ENCODE measurements around the gene HES3.
A peak's percentile ranks its signal among the peaks of the same experiment; 100 is the strongest.

HES3 gene

DNA sequence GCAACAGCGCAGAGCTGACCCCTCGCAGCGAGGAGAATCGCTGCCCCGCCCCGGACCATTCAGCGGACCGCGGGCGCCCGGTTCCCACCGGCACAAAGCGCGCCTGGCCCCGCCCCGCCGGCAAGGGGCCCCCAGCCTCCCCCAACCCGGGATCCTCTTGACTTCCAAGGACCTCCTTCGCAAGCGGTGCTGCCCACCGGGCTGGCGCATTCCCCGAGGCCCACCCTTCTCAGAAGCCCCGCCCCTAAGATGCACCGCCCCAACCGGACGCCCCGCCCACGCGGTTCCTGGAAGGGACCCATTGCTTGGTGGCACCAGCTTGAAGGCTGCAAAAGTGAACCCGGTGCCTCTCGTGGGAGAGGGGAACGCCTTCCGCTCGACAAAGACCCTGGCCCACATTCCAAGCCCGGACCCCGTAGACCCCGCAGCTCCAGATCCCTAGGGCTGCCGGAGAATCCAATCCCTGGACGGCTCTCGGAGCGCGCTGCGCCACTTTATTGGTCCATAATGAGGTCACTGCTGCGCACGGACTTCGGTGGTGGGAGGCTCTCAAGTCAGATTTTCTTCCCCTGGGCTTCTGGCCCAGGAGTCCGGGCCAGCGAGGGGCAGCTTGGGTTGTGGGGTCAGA, 2.0 kb downstream of the HES3 start:
- TF ChIP-seq, protein P1, sequence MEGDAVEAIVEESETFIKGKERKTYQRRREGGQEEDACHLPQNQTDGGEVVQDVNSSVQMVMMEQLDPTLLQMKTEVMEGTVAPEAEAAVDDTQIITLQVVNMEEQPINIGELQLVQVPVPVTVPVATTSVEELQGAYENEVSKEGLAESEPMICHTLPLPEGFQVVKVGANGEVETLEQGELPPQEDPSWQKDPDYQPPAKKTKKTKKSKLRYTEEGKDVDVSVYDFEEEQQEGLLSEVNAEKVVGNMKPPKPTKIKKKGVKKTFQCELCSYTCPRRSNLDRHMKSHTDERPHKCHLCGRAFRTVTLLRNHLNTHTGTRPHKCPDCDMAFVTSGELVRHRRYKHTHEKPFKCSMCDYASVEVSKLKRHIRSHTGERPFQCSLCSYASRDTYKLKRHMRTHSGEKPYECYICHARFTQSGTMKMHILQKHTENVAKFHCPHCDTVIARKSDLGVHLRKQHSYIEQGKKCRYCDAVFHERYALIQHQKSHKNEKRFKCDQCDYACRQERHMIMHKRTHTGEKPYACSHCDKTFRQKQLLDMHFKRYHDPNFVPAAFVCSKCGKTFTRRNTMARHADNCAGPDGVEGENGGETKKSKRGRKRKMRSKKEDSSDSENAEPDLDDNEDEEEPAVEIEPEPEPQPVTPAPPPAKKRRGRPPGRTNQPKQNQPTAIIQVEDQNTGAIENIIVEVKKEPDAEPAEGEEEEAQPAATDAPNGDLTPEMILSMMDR (IDR thresholded peaks at IDR 0.05; ENCODE audit: low read length): no peak
- TF ChIP-seq EZH2 (optimal IDR thresholded peaks at IDR 0.05; ENCODE audit: low read depth, low read length) (no peak), EZH2phosphoT487 (IDR thresholded peaks at IDR 0.05; ENCODE audit: low read length) (no peak)
- no peak for DNase-seq
- Histone ChIP-seq H3K9me3 (replicated peaks; ENCODE audit: insufficient read depth, low read length) (no peaks in the 10 kb centered on the region), H4K20me1 (ENCODE audit: insufficient read depth, low read length) (no peaks in the 10 kb centered on the region), H3K9me2 (replicated peaks; ENCODE audit: insufficient read depth, low read length) (no peaks in the 10 kb centered on the region), H2AFZ (ENCODE audit: low read length) (no peak overlapping the region), H3K36me3 (replicated peaks; ENCODE audit: insufficient read depth, low read length) (no peaks in the 10 kb centered on the region), H3K4me2 (ENCODE audit: low read depth, low read length) (peak overlapping the region; percentile 57; the same call in 1 of the 2 replicates), H3F3A (ENCODE audit: insufficient read depth, low read length) (no peaks in the 10 kb centered on the region), H3K79me2 (ENCODE audit: low read length) (no peaks in the 10 kb centered on the region), H3K4me1 (ENCODE audit: low read length) (no peaks in the 10 kb centered on the region; the same call in 1 of the 2 replicates), H3K27ac (ENCODE audit: low read length) (no peak overlapping the region), H3K9ac (ENCODE audit: low read length) (no peak overlapping the region), H3K27me3 (replicated peaks; ENCODE audit: insufficient read depth, low read length) (peaks cover 82% of the 10 kb centered on the region), H3K4me3 (ENCODE audit: low read length) (no peak overlapping the region)

DNA sequence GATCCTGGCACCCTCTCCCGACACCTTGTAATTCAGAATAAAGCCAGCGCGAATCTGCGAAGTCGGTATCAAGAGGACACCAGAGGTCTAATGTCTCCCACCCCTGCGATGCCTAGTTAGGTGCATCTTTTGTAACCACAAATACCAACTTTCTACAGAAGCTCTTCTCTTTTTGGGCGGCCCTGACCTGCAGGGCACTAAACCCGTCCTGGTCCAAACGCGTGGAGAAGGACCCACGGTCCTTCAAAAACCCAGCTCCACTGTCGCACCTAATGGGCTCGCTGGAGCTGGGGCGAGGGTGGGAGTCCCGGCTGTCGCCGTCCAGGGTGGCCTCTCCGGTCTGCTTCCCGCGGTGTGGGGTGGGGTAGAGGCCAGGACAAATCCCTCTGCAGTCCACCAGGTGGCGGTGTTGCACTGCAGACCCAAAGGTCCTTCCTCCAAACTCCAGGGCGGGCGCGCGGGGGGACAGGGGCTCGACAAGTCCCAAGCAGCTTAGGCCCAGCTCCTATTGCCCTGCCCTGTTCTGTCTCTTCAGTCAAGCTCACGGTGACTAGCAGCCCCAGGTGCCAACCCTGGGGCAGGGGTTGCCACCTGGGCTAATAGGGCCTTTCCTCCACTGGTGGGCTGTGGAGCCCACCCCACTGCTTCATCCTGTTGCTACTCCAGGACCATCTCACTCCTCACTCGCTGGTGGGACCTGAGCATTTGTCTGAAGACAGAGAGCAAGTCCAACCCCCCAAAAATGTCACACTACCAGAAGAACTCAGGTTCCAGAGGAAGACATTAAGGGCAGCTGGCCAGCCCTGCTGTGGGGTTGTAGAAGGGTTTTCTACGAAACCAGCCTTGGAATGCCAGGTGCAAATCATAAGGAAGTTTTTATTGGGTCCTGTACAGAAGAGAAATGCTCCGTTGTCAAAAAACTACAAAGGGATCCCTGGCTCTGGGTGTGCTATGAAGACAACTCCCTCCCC, 2.8 kb downstream of the HES3 start:
- no peak overlapping the region for H3K4me2 ChIP-seq (ENCODE audit: low read depth, low read length)
- TF ChIP-seq EZH2phosphoT487 (IDR thresholded peaks at IDR 0.05; ENCODE audit: low read length) (no peak), EZH2 (optimal IDR thresholded peaks at IDR 0.05; ENCODE audit: low read depth, low read length) (no peak)
- TF ChIP-seq, protein P1 (IDR thresholded peaks at IDR 0.05; ENCODE audit: low read length): peak; percentile 84
- no peaks in the 10 kb centered on the region for H3K36me3 ChIP-seq (replicated peaks; ENCODE audit: insufficient read depth, low read length)
- H3K79me2 ChIP-seq (ENCODE audit: low read length): no peaks in the 10 kb centered on the region
- H4K20me1 ChIP-seq (ENCODE audit: insufficient read depth, low read length): no peaks in the 10 kb centered on the region
- no peak overlapping the region for H2AFZ ChIP-seq (ENCODE audit: low read length)
- peaks cover 82% of the 10 kb centered on the region for H3K27me3 ChIP-seq (replicated peaks; ENCODE audit: insufficient read depth, low read length)
- no peak overlapping the region for H3K27ac ChIP-seq (ENCODE audit: low read length)
- H3F3A ChIP-seq (ENCODE audit: insufficient read depth, low read length): no peaks in the 10 kb centered on the region
- no peaks in the 10 kb centered on the region; the same call in 1 of the 2 replicates for H3K4me1 ChIP-seq (ENCODE audit: low read length)
- no peaks in the 10 kb centered on the region for H3K9me3 ChIP-seq (replicated peaks; ENCODE audit: insufficient read depth, low read length)
- H3K9me2 ChIP-seq (replicated peaks; ENCODE audit: insufficient read depth, low read length): no peaks in the 10 kb centered on the region
- H3K4me3 ChIP-seq (ENCODE audit: low read length): no peak overlapping the region
- DNase-seq: peak; percentile 53
- H3K9ac ChIP-seq (ENCODE audit: low read length): no peak overlapping the region

DNA sequence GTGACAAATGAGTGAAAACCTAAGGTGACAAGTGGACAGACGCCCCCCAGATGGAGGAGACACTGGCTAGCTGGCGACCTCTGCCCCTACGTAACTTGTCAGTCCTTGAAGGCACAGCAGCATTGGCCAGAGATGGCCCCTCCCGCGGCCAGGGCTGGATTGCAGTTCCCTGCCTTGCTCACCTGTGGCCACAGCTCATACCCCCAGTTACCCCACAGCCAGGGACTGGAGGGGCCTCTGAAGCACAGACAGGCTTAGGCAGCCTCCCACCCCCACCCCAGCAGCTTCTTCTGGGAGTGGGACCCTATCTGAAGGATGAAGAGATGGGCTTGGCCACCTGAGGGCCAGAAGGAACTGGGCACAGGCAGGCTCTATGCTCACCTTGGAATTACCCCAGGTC, 3.7 kb downstream of the HES3 start:
- DNase-seq: no peak
- Histone ChIP-seq H3K9me3 (replicated peaks; ENCODE audit: insufficient read depth, low read length) (no peaks in the 10 kb centered on the region), H3K9ac (ENCODE audit: low read length) (no peak overlapping the region), H3F3A (ENCODE audit: insufficient read depth, low read length) (no peaks in the 10 kb centered on the region), H3K36me3 (replicated peaks; ENCODE audit: insufficient read depth, low read length) (no peaks in the 10 kb centered on the region), H3K79me2 (ENCODE audit: low read length) (no peaks in the 10 kb centered on the region), H4K20me1 (ENCODE audit: insufficient read depth, low read length) (no peaks in the 10 kb centered on the region), H3K27me3 (replicated peaks; ENCODE audit: insufficient read depth, low read length) (peaks cover 85% of the 10 kb centered on the region), H3K4me3 (ENCODE audit: low read length) (no peak overlapping the region), H2AFZ (ENCODE audit: low read length) (no peak overlapping the region), H3K27ac (ENCODE audit: low read length) (no peak overlapping the region), H3K9me2 (replicated peaks; ENCODE audit: insufficient read depth, low read length) (no peaks in the 10 kb centered on the region), H3K4me2 (ENCODE audit: low read depth, low read length) (no peak overlapping the region), H3K4me1 (ENCODE audit: low read length) (no peaks in the 10 kb centered on the region; the same call in 1 of the 2 replicates)
- TF ChIP-seq EZH2 (optimal IDR thresholded peaks at IDR 0.05; ENCODE audit: low read depth, low read length) (no peak), EZH2phosphoT487 (IDR thresholded peaks at IDR 0.05; ENCODE audit: low read length) (no peak)
- TF ChIP-seq, protein P1 (IDR thresholded peaks at IDR 0.05; ENCODE audit: low read length): no peak
